HepG2 (cell line): Measurements from ENCODE around the gene POLR2H. TPM values are rescaled to one million over a fixed set of nuclear protein-coding genes. Genes with fewer than 3 reads are reported as not detected.

Experiments
- ATAC-seq: fragments of 200-7000 bp; cut with Tn5 transposase; 3 replicates; pipeline ENCODE4 v1.9.1; 2020; ENCODE audit warnings: mild to moderate bottlenecking, moderate library complexity
- BruUV-seq: library from RNA; stranded (reverse); fragments of 400-500 nt; replicated peaks from 2 replicates; lab custom pipeline; 2021; lab: Mats Ljungman, UMichigan
- CTCF ChIA-PET: fragments of 300-600 bp; formaldehyde crosslinking; extraction: SDS; loops from one replicate; lab custom pipeline; 2021; ENCODE audit warnings: low total read pairs, inconsistent platforms, low intra/inter-chr PET ratio; lab: Yijun Ruan, JAX
- POLR2A ChIA-PET: fragments of 350-600 bp; sonication (Branson Sonifier 250); formaldehyde crosslinking; loops from one replicate; lab custom pipeline; 2020; ENCODE audit warnings: antibody characterized with exemption, inconsistent platforms; lab: Yijun Ruan, JAX
- DNase-seq: peaks from one replicate; pipeline ENCODE4 v3.0.0-alpha.2; 2015; ENCODE audit warnings: low spot score
- FAIRE-seq: peaks from 3 replicates; lab custom pipeline; 2011; peaks lifted over from hg19 to GRCh38; lab: Jason Lieb, UNC
- H2AFZ ChIP-seq: one replicate; pipeline ENCODE4 v1.6.1; 2011; ENCODE audit warnings: low read length, inconsistent platforms
- H3K27ac ChIP-seq: fragments of 300-600 bp; 3 replicates; pipeline ENCODE4 v1.8.0; 2011; ENCODE audit warnings: mixed run types, mild to moderate bottlenecking, mixed read lengths, low read length, inconsistent platforms; ENCODE audit not compliant: insufficient read depth; ENCODE audit errors: extremely low read length
- H3K27me3 ChIP-seq, 2 experiments: fragments of 200-600 bp in 1 of 2; 2 replicates in 1 of 2; 3 replicates in 1 of 2; pipeline versions ENCODE4 v1.6.0 to v1.8.0; 2011; ENCODE audit warnings: low read length in 2 of 2, mild to moderate bottlenecking in 2 of 2, moderate library complexity in 2 of 2, inconsistent platforms in 1 of 2; ENCODE audit not compliant: insufficient read depth in 2 of 2, control insufficient read depth in 1 of 2
- H3K36me3 ChIP-seq, 2 experiments: fragments of 200-600 bp in 1 of 2; replicated peaks in 1 of 2; 2 replicates in 1 of 2; 3 replicates in 1 of 2; pipeline versions ENCODE4 v1.5.1 to v1.8.0; 2011; ENCODE audit warnings: low read length in 2 of 2, inconsistent platforms in 1 of 2; ENCODE audit not compliant: insufficient read depth in 2 of 2, control insufficient read depth in 1 of 2
- H3K4me1 ChIP-seq: 2 replicates; pipeline ENCODE4 v1.5.1; 2012; ENCODE audit warnings: low read length, inconsistent platforms; ENCODE audit not compliant: insufficient read depth
- H3K4me2 ChIP-seq: 2 replicates; pipeline ENCODE4 v1.6.0; 2011; ENCODE audit warnings: low read depth, low read length, inconsistent platforms
- H3K4me3 ChIP-seq, 3 experiments: fragments of 200-600 bp in 1 of 3; sonication (generic), shearing (Covaris generic) in 1 of 3; replicated peaks in 1 of 3; 2 replicates each; pipeline ENCODE4 v1.5.1; 2011 to 2016; ENCODE audit warnings: low read length in 3 of 3, inconsistent platforms in 2 of 3, low read depth in 2 of 3, mild to moderate bottlenecking in 2 of 3, control low read depth in 1 of 3, mixed read lengths in 1 of 3; ENCODE audit not compliant: insufficient read depth in 1 of 3
- H3K79me2 ChIP-seq: one replicate; pipeline ENCODE4 v1.6.1; 2011; ENCODE audit warnings: low read length, inconsistent platforms; ENCODE audit not compliant: insufficient read depth
- H3K9ac ChIP-seq: 2 replicates; pipeline ENCODE4 v1.6.0; 2011; ENCODE audit warnings: mild to moderate bottlenecking, low read depth, low read length, inconsistent platforms; ENCODE audit not compliant: insufficient read depth
- H3K9me3 ChIP-seq: 2 replicates; pipeline ENCODE4 v1.5.1; 2012; ENCODE audit warnings: mild to moderate bottlenecking, low read length
- H4K20me1 ChIP-seq: 2 replicates; pipeline ENCODE4 v1.6.0; 2011; ENCODE audit warnings: inconsistent platforms, mild to moderate bottlenecking, low read length, moderate library complexity; ENCODE audit not compliant: insufficient read depth
- ELF1 ChIP-seq: sonication (generic); formaldehyde crosslinking; IDR thresholded peaks from 2 replicates; pipeline ENCODE4 v1.4.0; 2020; ENCODE audit warnings: missing genetic modification reagents
- FOXO1 ChIP-seq: sonication (generic); formaldehyde crosslinking; IDR thresholded peaks from 2 replicates; pipeline ENCODE4 v1.4.0; 2020; ENCODE audit warnings: missing genetic modification reagents
- IRF2 ChIP-seq: IDR thresholded peaks from 2 replicates; pipeline ENCODE4 v1.6.1; 2018; ENCODE audit warnings: missing genetic modification reagents, missing compliant biosample characterization
- TP53 ChIP-seq: sonication (generic); formaldehyde crosslinking; conservative IDR thresholded peaks from 2 replicates; pipeline ENCODE4 v1.4.0; 2020; ENCODE audit warnings: missing genetic modification reagents
- YEATS2 ChIP-seq: sonication (generic); formaldehyde crosslinking; IDR thresholded peaks from 2 replicates; pipeline ENCODE4 v1.4.0; 2020; ENCODE audit warnings: missing genetic modification reagents, borderline replicate concordance
- ZNF205 ChIP-seq: IDR thresholded peaks from 2 replicates; pipeline ENCODE4 v1.6.1; 2018; ENCODE audit warnings: missing biosample characterization, missing genetic modification reagents
- ZNF569 ChIP-seq: sonication (generic); formaldehyde crosslinking; IDR thresholded peaks from 2 replicates; pipeline ENCODE4 v1.5.0; 2020; ENCODE audit warnings: mild to moderate bottlenecking, missing genetic modification reagents, moderate library complexity, borderline replicate concordance
- ZNF672 ChIP-seq: sonication (generic); formaldehyde crosslinking; IDR thresholded peaks from 2 replicates; pipeline ENCODE4 v1.8.1; 2022; ENCODE audit warnings: missing genetic modification reagents
- ZNF816 ChIP-seq: sonication (generic); formaldehyde crosslinking; IDR thresholded peaks from 2 replicates; pipeline ENCODE4 v1.8.0; 2022; ENCODE audit warnings: missing genetic modification reagents, mild to moderate bottlenecking, borderline replicate concordance
- ZNF878 ChIP-seq: sonication (generic); formaldehyde crosslinking; IDR thresholded peaks from 2 replicates; pipeline ENCODE4 v1.8.1; 2023; ENCODE audit warnings: mild to moderate bottlenecking, missing genetic modification reagents, moderate library complexity
- WGBS: methylation state at CpG from one replicate; pipeline ENCODE4 v1.1.6; 2017; ENCODE audit warnings: low lambda C conversion rate; 5-methylcytosine and 5-hydroxymethylcytosine counted together
- in situ Hi-C: cut with HindIII; loops from 2 replicates; pipeline ENCODE4 v1.10.0; 2017; ENCODE audit warnings: low pct_unique_long_range_greater_than_20kb; ENCODE audit not compliant: extremely low pct_ligation_motif_present
- intact Hi-C: fragments of 100-400 bp; cut with micrococcal nuclease; formaldehyde crosslinking; loops from one replicate; pipeline ENCODE4 v1.10.0; 2022; ENCODE audit not compliant: unreplicated experiment
- polyA plus RNA-seq, 8 experiments: library from polyadenylated mRNA; depleted of rRNA in 3 of 8; stranded (reverse) in 7 of 8; unstranded in 1 of 8; fragments of >200 nt; fragmentation: Illumina TruSeq in 4 of 8; extraction: Trizol in 4 of 8; gene quantifications; 2 replicates each; pipeline versions ENCODE4 v1.2.1 to v1.2.3, GENCODE V29; 2011 to 2016; ENCODE audit warnings: low read depth in 4 of 8, missing spikeins in 1 of 8, mixed read lengths in 1 of 8; ENCODE audit not compliant: insufficient read depth in 1 of 8
- total RNA-seq, 5 experiments: library from RNA; depleted of rRNA; stranded (reverse); fragments of >200 nt; fragmentation: Illumina TruSeq; extraction: Trizol; gene quantifications; 2 replicates each; pipeline ENCODE4 v1.2.3, GENCODE V29; 2016; ENCODE audit warnings: low read depth in 1 of 5
- TF ChIP-seq, protein P1 (sequence below): IDR thresholded peaks from 2 replicates; pipeline ENCODE4 v1.6.1; 2016
- TF ChIP-seq, protein P2 (sequence below): fragments of 450-650 bp; IDR thresholded peaks from 2 replicates; pipeline ENCODE4 v1.6.1; 2017
- TF ChIP-seq, protein P3 (sequence below): sonication (generic); formaldehyde crosslinking; IDR thresholded peaks from 2 replicates; pipeline ENCODE4 v1.5.0; 2020; ENCODE audit warnings: missing genetic modification reagents, mild to moderate bottlenecking, borderline replicate concordance

Gene POLR2H
- total and polyA plus RNA-seq, 2 of the 13 experiments (the other 11 are each of a cell fraction or from before 2014, with no cell fraction given): 118 to 194 TPM

- TF ChIP-seq, protein P1, sequence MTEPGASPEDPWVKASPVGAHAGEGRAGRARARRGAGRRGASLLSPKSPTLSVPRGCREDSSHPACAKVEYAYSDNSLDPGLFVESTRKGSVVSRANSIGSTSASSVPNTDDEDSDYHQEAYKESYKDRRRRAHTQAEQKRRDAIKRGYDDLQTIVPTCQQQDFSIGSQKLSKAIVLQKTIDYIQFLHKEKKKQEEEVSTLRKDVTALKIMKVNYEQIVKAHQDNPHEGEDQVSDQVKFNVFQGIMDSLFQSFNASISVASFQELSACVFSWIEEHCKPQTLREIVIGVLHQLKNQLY: no peak
- no peak for TF ChIP-seq YEATS2 (CRISPR knock-in tag)
- TF ChIP-seq, protein P2, sequence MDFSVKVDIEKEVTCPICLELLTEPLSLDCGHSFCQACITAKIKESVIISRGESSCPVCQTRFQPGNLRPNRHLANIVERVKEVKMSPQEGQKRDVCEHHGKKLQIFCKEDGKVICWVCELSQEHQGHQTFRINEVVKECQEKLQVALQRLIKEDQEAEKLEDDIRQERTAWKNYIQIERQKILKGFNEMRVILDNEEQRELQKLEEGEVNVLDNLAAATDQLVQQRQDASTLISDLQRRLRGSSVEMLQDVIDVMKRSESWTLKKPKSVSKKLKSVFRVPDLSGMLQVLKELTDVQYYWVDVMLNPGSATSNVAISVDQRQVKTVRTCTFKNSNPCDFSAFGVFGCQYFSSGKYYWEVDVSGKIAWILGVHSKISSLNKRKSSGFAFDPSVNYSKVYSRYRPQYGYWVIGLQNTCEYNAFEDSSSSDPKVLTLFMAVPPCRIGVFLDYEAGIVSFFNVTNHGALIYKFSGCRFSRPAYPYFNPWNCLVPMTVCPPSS: no peak
- no peak for TF ChIP-seq TP53 (CRISPR knock-in tag)
- TF ChIP-seq ELF1 (CRISPR knock-in tag): no peak
- no peak for TF ChIP-seq ZNF205 (CRISPR knock-in tag)
- TF ChIP-seq FOXO1: no peak
- no peak for TF ChIP-seq ZNF569 (CRISPR knock-in tag)
Measured at GRCh38 chr3:184384342-184384741, 22.8 kb downstream of the POLR2H start (continued).

- in situ Hi-C loops (no loop called here), intact Hi-C loops (no loop called here)
- Histone ChIP-seq H2AFZ (no peak overlapping the region), H3K4me3 (no peak overlapping the region), H3K9ac (no peak overlapping the region), H3K4me1 (peaks cover 6% of the 10 kb centered on the region; the same call in 1 of the 2 replicates), H3K9me3 (no peaks in the 10 kb centered on the region), H3K79me2 (no peaks in the 10 kb centered on the region), H4K20me1 (no peaks in the 10 kb centered on the region)
- CTCF ChIA-PET: no interaction called here
- no peak for ATAC-seq
- BruUV-seq: no TSS peak
- no peak for FAIRE-seq
- POLR2A ChIA-PET: no interaction called here
- no peak for DNase-seq
- WGBS: 95% methylated on average over 5 of the region's 8 CpGs
- TF ChIP-seq, protein P3, sequence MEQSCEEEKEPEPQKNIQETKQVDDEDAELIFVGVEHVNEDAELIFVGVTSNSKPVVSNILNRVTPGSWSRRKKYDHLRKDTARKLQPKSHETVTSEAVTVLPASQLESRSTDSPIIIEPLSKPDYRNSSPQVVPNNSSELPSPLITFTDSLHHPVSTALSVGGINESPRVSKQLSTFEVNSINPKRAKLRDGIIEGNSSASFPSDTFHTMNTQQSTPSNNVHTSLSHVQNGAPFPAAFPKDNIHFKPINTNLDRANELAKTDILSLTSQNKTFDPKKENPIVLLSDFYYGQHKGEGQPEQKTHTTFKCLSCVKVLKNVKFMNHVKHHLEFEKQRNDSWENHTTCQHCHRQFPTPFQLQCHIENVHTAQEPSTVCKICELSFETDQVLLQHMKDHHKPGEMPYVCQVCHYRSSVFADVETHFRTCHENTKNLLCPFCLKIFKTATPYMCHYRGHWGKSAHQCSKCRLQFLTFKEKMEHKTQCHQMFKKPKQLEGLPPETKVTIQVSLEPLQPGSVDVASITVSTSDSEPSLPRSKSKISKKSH (CRISPR knock-in tag): no peak
- TF ChIP-seq ZNF672 (no peak), ZNF878 (CRISPR knock-in tag) (no peak), ZNF816 (CRISPR knock-in tag) (no peak), IRF2 (CRISPR knock-in tag) (no peak)
- TF ChIP-seq, all 625 proteins: peak for 0
- no peak overlapping the region for H3K4me2 ChIP-seq
- no peaks in the 10 kb centered on the region for H3K27me3 ChIP-seq
- H3K27ac ChIP-seq: no peak overlapping the region
- peaks cover 12 to 35% of the 10 kb centered on the region in 2 experiments; a peak in 4 of 5 replicates for H3K36me3 ChIP-seq
Measured at GRCh38 chr3:184384856-184385422, 23.4 kb downstream of the POLR2H start.
